Fibroblast of gingiva (primary cell): ENCODE measurements around the gene THBS3.
A peak's percentile ranks its signal among the peaks of the same experiment; 100 is the strongest.
"Not testable (repeated sequence)": the region's sequence is repeated elsewhere in the genome, so short reads cannot be mapped to it uniquely, and the experiment has no call there.

Experiments used
- DNase-seq: peaks from one replicate; pipeline ENCODE4 v3.0.0-alpha.2; 2011; ENCODE audit warnings: low read depth

The THBS3 gene

GRCh38 chr1:155206891-155207805 is 549 bp downstream of the THBS3 start:
- peak; percentile 62 for DNase-seq

DNA sequence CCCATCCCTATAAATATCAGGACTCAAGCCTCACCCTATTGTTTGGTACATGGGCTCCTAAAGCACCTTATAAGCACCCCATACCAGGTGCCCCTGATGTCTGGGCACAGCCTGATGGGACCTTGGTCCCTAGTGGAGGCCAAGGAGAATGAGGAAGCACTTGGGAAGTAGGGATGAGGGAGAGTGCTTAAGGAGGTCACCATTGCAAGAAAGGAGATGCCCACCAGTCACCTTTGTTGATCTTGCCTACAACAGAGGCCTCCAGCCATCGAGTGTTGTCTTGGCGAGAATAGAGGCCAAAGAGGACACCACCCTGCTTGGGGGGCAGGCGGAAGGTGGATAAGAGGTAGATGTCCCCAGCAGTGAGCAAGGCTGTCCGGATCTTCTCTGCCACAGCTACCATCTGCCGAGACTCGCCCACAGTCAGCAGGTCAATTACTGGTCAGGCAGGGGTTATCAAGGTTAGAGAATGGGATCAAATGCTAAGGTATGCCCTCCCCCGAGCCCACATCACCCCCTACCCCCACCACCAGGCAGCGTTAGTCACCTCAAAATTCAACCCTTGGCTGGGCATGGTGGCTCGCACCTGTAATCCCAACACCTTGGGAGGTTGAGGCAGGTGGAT is 1.6 kb downstream of the THBS3 start:
- DNase-seq, result no peak

DNA sequence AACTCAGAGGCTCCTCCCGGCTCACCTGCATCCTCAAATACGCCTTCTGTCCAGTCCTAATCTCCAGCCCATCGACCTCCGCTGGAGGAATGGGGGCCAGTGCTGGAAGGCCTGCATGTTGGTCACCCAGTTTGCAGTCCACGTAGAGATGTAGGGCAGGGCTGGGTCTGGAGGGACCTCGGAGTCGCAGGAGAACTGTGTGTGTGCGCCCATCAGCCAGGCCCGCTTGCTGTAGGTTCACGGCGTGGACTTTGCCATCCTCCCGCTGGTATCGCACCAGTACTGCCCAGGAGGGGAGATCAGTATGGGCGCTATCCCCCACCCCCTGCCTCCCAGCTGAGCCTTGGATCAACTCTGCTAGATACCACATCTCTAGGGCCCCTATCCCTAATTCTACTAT is 2.7 kb downstream of the THBS3 start:
- no peak for DNase-seq

DNA sequence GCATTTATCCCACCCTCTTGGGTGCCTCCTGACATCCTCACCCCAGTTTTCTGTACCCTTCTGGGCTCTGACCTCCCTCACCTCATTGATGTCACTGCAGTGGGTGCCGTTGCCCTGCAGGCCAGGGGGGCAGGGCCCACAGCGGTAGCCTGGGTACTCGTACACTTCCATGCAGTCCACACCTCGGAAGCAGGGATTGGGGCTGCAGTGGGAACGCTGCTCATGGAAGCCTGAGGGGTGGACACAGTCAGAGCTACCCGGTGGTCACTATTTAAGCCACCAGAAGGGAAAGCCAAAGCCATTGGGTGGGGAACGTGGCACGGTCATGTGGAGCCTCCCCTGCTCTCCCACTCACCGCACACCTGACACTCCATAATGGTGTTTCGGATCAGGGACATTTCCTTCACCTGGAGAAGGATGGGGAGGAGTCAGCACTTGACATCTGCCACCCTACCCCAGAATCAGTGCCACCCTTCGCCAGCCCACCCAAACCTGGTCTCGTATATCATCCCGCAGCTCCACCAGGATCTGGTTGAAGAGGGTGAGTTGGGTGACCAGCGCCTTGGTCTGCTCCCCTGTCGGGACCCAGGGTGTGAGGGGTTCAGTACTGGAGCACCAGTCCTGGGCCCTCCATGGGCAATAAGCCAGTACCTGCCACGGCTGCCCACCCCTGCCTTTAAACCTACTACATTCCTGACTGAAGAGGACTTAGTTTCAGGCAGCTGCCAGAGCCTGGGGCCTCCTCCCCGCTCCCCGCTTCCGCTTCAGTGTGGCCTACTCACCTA is 4.8 kb downstream of the THBS3 start:
- no peak for DNase-seq

DNA sequence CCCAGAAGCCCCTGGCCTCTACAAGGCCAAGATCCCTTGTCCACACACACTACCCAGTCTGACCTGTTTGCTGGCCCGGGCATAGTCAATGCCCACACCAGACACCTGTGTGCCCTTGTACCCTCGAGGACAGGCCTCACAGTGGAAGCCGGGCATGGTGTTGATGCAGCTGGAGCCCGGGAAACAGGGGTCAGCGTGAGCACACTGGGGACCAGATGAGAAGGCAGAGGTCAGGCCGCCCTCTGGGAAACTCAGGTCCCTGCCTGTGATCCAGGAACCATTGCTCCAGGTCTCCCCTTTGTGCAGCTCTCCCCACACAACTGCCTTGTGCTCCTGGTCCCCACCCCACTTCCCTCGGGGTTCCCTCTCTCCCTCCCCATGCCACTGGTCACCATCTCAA is 5.5 kb downstream of the THBS3 start:
- no peak for DNase-seq

DNA sequence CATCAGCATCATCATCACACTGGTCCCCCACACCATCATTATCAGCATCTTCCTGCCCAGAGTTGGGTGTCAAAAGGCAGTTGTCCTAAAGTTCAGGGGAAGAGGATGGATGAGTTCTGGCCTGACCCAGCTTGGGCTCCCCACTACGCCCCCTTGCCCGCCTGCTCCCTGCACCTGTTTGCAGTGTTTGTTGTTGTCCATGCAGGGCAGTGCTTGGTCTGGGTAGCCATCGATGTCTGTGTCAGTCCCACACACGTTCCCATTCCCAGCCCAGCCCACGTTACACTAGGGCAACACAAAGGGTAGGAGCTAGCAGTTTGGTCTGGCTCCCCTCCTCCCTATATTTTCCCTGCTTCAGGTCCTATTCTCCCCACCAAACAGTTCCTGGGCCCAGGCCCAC is 6.8 kb downstream of the THBS3 start:
- no peak for DNase-seq

GRCh38 chr1:155199792-155200191 is 7.9 kb downstream of the THBS3 start:
- DNase-seq, result no peak

GRCh38 chr1:155198547-155198906 is 9.2 kb downstream of the THBS3 start:
- DNase-seq, result no peak

- DNase-seq, result no peak
These were observed 9.7 kb downstream of the THBS3 start for GRCh38 chr1:155197901-155198546.

- DNase-seq, result no peak
These were observed 10.6 kb downstream of the THBS3 start for GRCh38 chr1:155196893-155197638.

- DNase-seq, result no peak
These were observed 11.4 kb downstream of the THBS3 start for GRCh38 chr1:155196103-155196892.

GRCh38 chr1:155195201-155196102 is 12.2 kb downstream of the THBS3 start:
- DNase-seq, result no peak

GRCh38 chr1:155193991-155194240 is 13.8 kb downstream of the THBS3 start:
- DNase-seq, result not testable (repeated sequence)

DNA sequence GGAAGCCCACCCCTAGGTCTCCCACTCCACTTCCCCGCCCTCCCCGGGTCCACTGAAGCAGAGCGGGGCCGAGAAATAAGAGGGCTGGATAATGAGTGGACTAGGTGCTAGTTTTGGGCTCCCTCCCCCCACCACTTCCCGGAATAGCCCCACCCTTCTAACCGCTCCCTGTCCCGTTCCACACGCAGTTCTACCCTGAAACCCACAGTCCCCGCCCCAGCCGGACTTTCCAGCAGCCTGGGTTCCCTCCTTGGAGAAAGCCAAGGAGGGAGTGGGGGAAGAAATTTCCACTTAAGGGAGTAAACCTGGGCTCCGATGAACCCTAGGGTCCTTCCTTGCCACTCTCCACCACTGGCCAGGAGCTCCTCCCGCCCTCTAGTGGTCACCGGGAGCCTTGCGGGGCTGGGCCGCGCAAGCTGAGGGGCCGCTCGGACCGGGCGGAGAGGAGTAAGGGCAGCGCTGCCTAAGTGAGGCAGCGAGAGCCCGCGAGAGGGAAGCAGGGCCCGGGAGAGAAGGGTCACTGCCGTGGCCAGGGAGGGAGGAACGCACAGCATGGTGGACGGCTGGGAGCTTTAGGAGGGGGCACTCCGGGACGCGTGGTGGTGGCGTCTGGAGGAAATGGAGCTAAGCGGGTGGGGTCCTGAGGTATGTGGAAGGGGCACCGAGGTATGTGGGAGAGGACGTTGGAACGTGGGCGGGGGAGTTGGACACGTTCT is 14.3 kb downstream of the THBS3 start:
- peak; percentile 89 for DNase-seq

- DNase-seq, result no peak
These were observed 15.1 kb downstream of the THBS3 start for GRCh38 chr1:155192346-155193274.

DNA sequence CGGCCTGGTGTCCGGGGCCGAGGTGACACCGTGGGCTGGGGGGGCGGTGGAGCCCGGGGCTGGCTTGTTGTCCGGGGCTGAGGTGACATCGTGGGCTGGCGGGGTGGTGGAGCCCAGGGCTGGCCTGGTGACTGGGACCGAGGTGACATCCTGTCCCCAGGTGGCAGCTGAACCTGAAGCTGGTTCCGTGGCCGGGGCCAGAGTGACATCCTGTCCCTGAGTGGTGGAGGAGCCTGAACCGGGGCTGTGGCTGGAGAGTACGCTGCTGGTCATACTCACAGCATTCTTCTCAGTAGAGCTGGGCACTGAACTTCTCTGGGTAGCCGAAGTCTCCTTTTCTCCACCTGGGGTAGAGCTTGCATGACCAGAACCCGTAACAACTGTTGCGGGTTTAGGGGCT is 15.8 kb downstream of the THBS3 start:
- no peak for DNase-seq

DNA sequence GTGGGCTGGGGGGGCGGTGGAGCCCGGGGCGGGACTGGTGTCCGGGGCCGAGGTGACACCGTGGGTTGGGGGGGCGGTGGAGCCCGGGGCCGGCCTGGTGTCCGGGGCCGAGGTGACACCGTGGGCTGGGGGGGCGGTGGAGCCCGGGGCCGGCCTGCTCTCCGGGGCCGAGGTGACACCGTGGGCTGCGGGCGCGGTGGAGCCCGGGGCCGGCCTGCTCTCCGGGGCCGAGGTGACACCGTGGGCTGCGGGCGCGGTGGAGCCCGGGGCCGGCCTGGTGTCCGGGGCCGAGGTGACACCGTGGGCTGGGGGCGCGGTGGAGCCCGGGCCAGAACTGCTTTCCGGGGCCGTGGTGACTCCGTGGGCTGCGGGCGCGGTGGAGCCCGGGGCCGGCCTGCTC is 17.8 kb downstream of the THBS3 start:
- DNase-seq, result not testable (repeated sequence)

- no peak for DNase-seq
These were observed 19.4 kb downstream of the THBS3 start for GRCh38 chr1:155188268-155188667.
